Measurements from ENCODE around the gene YEATS2. TPM values are rescaled to one million over a fixed set of nuclear protein-coding genes. Genes with fewer than 3 reads are reported as not detected.
"Not testable (repeated sequence)": the region's sequence is repeated elsewhere in the genome, so short reads cannot be mapped to it uniquely, and the experiment has no call there.

The YEATS2 gene
- total and polyA plus RNA-seq, 2 donors (not counting 3 experiments of a cell fraction or from before 2014, with no cell fraction given): 30.2 to 59.9 TPM

DNA sequence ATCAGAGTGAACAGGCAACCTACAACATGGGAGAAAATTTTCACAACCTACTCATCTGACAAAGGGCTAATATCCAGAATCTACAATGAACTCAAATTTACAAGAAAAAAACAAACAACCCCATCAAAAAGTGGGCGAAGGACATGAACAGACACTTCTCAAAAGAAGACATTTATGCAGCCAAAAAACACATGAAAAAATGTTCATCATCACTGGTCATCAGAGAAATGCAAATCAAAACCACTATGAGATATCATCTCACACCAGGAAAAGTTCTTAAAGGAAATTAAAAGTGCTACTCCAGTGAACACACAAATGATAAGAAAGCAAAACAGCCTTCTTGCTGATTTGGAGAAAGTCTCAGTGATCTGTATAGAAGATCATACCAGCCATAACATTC lies 42.6 kb downstream of the YEATS2 start:
- H4K20me1 ChIP-seq (replicated peaks; ENCODE audit: control insufficient read depth, extremely low read depth, insufficient read depth, low read length); H3K27ac ChIP-seq (ENCODE audit: insufficient read depth, low read depth, low read length); H3K27me3 ChIP-seq (ENCODE audit: control insufficient read depth in 2 of 2, insufficient read depth in 2 of 2, low read length in 2 of 2); H3K4me3 ChIP-seq (replicated peaks in 1 of 3; ENCODE audit: insufficient read depth in 1 of 3, low read depth in 1 of 3, low read length in 3 of 3); POLR2A ChIA-PET; H2AFZ ChIP-seq (ENCODE audit: low read depth, low read length); FAIRE-seq; BruUV-seq (replicated peaks); H3K79me2 ChIP-seq (ENCODE audit: control insufficient read depth, insufficient read depth, low read length); dilution Hi-C loops (cut with MboI; ENCODE audit: extremely low pct_ligation_motif_present, low sequenced_read_pairs); H3K36me3 ChIP-seq (ENCODE audit: control insufficient read depth in 2 of 2, extremely low read depth in 1 of 2, insufficient read depth in 2 of 2, low read length in 2 of 2); DNase-seq (ENCODE audit: low read depth, low spot score); H3K9me3 ChIP-seq (replicated peaks; ENCODE audit: control insufficient read depth, insufficient read depth, low read length); H3K9ac ChIP-seq (replicated peaks; ENCODE audit: extremely low read depth, insufficient read depth, low read length); intact Hi-C loops (cut with micrococcal nuclease); H3K9me1 ChIP-seq (replicated peaks; ENCODE audit: control insufficient read depth, extremely low read depth, insufficient read depth, low read length); H3K4me2 ChIP-seq (ENCODE audit: insufficient read depth, low read length): not testable (repeated sequence)
- CTCF ChIA-PET: interaction anchor here (1.4 kb wide), 1 partner anchor 9 kb away, joined by 3 read pairs; no protein-coding TSS in a partner anchor
- H3K4me1 ChIP-seq (ENCODE audit: control insufficient read depth, extremely low read depth, insufficient read depth, low read length): peaks cover 13% of the 10 kb centered on the region

DNA sequence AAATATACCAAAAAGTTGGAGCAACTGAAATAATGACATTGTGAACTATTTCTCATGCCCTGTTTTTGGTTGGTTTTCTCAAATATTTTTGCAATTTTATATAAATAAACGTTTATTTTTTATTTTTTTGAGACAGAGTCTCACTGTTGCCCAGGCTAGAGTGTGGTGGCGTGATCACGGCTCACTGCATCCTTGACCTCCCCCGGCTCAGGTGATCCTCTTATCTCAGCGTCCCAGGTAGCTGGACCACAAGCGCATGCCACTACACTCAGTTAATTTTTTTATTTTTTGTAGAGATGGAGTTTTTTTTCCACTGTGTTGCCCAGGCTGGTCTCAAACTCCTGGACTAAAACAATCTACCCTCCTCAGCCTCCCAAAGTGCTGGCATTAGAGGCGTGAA lies 45.6 kb downstream of the YEATS2 start:
- Histone ChIP-seq H3K9me3 (replicated peaks; ENCODE audit: control insufficient read depth, insufficient read depth, low read length) (no peaks in the 10 kb centered on the region), H4K20me1 (replicated peaks; ENCODE audit: control insufficient read depth, extremely low read depth, insufficient read depth, low read length) (peaks cover 2% of the 10 kb centered on the region), H3K4me2 (ENCODE audit: insufficient read depth, low read length) (no peak overlapping the region), H3K79me2 (ENCODE audit: control insufficient read depth, insufficient read depth, low read length) (no peaks in the 10 kb centered on the region), H3K9ac (replicated peaks; ENCODE audit: extremely low read depth, insufficient read depth, low read length) (no peak overlapping the region), H3K27ac (ENCODE audit: insufficient read depth, low read depth, low read length) (no peak overlapping the region), H3K4me3 (replicated peaks in 1 of 3; ENCODE audit: insufficient read depth in 1 of 3, low read depth in 1 of 3, low read length in 3 of 3) (no peak overlapping the region), H3K9me1 (replicated peaks; ENCODE audit: control insufficient read depth, extremely low read depth, insufficient read depth, low read length) (no peaks in the 10 kb centered on the region), H2AFZ (ENCODE audit: low read depth, low read length) (no peak overlapping the region), H3K36me3 (ENCODE audit: control insufficient read depth in 2 of 2, extremely low read depth in 1 of 2, insufficient read depth in 2 of 2, low read length in 2 of 2) (peaks cover 0 to 2% of the 10 kb centered on the region in 2 experiments), H3K27me3 (ENCODE audit: control insufficient read depth in 2 of 2, insufficient read depth in 2 of 2, low read length in 2 of 2) (no peaks in the 10 kb centered on the region), H3K4me1 (ENCODE audit: control insufficient read depth, extremely low read depth, insufficient read depth, low read length) (peaks cover 7% of the 10 kb centered on the region)
- no peak for FAIRE-seq
- BruUV-seq (replicated peaks): no TSS peak
- intact Hi-C loops (cut with micrococcal nuclease): no loop called here
- dilution Hi-C loops (cut with MboI; ENCODE audit: extremely low pct_ligation_motif_present, low sequenced_read_pairs): no loop called here
- TF ChIP-seq MYC (IDR thresholded peaks at IDR 0.05; ENCODE audit: low read depth, low read length) (no peak), JUN (IDR thresholded peaks at IDR 0.05; ENCODE audit: borderline replicate concordance, insufficient read depth, insufficient read length, low read depth) (no peak), EZH2 (IDR thresholded peaks at IDR 0.05; ENCODE audit: borderline replicate concordance, low read depth, low read length, severe bottlenecking) (no peak), POLR2AphosphoS5 (IDR thresholded peaks at IDR 0.05; ENCODE audit: insufficient read depth, low read depth, low read length) (no peak), FOS (IDR thresholded peaks at IDR 0.05; ENCODE audit: borderline replicate concordance, insufficient read depth, low read length) (no peak), POLR2A (IDR thresholded peaks at IDR 0.05; ENCODE audit: low read depth, low read length) (no peak), GATA2 (IDR thresholded peaks at IDR 0.05; ENCODE audit: insufficient read depth, insufficient read length, low read depth, low read length) (no peak)
- TF ChIP-seq, protein P1, sequence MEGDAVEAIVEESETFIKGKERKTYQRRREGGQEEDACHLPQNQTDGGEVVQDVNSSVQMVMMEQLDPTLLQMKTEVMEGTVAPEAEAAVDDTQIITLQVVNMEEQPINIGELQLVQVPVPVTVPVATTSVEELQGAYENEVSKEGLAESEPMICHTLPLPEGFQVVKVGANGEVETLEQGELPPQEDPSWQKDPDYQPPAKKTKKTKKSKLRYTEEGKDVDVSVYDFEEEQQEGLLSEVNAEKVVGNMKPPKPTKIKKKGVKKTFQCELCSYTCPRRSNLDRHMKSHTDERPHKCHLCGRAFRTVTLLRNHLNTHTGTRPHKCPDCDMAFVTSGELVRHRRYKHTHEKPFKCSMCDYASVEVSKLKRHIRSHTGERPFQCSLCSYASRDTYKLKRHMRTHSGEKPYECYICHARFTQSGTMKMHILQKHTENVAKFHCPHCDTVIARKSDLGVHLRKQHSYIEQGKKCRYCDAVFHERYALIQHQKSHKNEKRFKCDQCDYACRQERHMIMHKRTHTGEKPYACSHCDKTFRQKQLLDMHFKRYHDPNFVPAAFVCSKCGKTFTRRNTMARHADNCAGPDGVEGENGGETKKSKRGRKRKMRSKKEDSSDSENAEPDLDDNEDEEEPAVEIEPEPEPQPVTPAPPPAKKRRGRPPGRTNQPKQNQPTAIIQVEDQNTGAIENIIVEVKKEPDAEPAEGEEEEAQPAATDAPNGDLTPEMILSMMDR (IDR thresholded peaks at IDR 0.05; ENCODE audit: extremely low read depth in 1 of 2, insufficient read depth in 1 of 2, low read depth in 1 of 2, low read length in 2 of 2): no peak
- TF ChIP-seq, protein P2, sequence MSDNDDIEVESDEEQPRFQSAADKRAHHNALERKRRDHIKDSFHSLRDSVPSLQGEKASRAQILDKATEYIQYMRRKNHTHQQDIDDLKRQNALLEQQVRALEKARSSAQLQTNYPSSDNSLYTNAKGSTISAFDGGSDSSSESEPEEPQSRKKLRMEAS (IDR thresholded peaks at IDR 0.05; ENCODE audit: insufficient read depth, insufficient read length): no peak
- POLR2A ChIA-PET: no interaction called here
- no peak for DNase-seq (ENCODE audit: low read depth, low spot score)
- CTCF ChIA-PET: no interaction called here
